Right lung (tissue), 5 donors: ENCODE measurements around the gene OSTC. TPM values are rescaled to one million over a fixed set of nuclear protein-coding genes. Genes with fewer than 3 reads are reported as not detected.
"Not testable (repeated sequence)": the region's sequence is repeated elsewhere in the genome, so short reads cannot be mapped to it uniquely, and the experiment has no call there.

Source experiments
- DNase-seq, 2 donors: peaks; one replicate each; pipeline ENCODE4 v3.0.0-alpha.2; 2013
- polyA plus RNA-seq, 5 donors: library from polyadenylated mRNA; unstranded; fragments of 120-200 nt; gene quantifications; one replicate each; pipeline versions ENCODE4 v1.2.1 to v1.2.3, GENCODE V29; 2013; ENCODE audit warnings: inconsistent platforms in 1 of 5, low replicate concordance in 1 of 5; ENCODE audit not compliant: insufficient read length in 5 of 5, insufficient read depth in 1 of 5

Gene OSTC
- polyA plus RNA-seq, 5 donors, result 245 to 329 (median 265) TPM

DNA sequence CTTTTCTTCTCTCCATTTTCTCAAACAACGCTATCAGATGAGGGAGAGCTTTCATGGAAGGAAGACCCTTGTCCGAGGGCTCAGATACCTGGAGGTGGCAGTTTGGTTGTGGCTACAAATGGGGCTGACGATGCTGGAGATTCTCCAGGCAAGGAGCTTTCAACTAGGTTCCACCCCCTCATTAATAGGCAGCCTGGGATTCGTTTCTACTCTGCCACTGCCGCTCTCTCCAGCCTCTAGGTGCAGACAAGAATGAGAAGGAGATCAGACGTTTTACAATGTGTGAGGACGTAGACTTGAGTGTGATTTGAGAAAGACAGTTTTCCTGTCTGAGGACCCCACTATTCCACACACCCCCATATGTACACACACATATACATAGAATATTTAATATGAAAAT, 59.3 kb downstream of the OSTC start:
- no peak for DNase-seq

DNA sequence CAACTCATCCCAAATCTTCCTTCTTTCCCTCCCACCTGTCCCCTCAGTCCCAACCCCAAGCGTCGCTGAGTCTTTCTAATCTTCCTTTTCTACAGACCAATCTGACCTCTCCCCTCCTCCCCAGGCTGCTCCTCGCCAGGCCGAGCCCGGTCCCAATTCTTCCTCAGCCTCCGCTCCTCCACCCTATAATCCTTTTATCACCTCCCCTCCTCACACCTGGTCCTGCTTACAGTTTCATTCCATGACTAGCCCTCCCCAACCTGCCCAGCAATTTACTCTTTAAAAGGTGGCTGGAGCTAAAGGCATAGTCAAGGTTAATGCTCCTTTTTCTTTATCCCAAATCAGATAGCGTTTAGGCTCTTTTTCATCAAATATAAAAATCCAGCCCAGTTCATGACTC, 60.2 kb downstream of the OSTC start:
- DNase-seq, result not testable (repeated sequence)

DNA sequence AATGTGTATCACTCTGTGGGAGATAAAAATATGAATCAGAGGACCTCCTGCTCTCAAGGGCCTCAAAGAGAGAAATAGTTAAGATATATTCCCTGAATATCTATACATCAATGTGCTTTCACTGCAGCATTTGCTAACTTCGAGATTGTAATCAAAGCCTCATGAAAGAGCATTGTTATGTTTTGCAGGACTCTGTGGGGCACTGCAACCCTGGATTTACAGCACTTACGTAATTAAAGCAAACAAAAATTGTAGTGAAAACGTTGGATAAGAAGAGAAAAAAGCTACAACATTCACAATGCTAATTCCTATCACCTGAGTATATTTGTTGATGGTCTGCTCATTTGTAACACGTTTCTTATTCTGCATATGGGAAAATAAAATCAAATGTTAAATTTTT, 64.5 kb downstream of the OSTC start:
- no peak for DNase-seq

DNA sequence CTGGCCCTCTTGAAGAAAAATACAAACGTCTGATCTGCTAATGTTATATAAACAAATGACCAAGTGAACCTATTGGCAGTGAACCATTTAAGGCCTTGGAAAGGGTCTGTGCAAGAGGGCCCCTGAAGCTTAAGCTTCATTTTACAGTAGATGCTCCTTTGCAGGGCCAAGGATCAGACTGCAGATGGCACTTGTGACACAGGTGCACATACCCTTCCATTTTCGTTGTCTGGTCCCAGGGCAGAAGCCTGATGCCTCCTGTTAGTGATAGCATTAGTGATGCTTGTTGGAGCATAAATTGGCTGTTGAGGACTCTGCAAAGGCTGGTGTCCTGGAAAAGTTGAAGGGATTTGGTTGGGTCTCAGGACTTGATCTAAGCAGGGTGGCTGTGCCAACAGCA, 65.9 kb downstream of the OSTC start:
- DNase-seq, result no peak

DNA sequence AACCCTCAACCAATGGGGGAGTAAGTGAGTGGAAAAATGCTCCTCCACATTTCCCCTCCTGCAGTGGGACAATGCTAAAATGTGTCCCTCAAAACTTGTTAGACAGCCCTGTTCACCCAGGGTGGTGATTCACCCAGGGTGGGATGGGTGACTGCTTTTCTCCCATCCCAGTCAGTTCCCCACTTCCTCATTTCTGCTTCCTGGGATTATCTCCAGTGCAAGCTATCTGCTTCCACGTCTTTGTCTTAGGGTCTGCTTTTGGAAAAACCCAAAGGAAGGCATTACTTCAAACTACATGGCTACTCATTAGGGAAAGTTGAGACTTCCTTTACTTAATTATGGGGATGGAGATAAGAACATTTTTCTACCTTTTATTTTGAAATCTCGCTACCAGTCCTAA, 67.0 kb downstream of the OSTC start:
- DNase-seq, result no peak

Other genes with a start within 250 kb of the OSTC start
- 1,000 to 10,000 TPM; 2,117 to 2,646 (median 2,308) TPM for gene RPL34, start 30.0 kb upstream of the OSTC start, polyA plus RNA-seq
- not detected for gene ETNPPL, start 112.5 kb downstream of the OSTC start, polyA plus RNA-seq